BLaER1 (cell line): ENCODE measurements around the gene ASCC1.

Source experiments
- H3K27ac ChIP-seq: shearing (Covaris generic); formaldehyde crosslinking; 2 replicates; pipeline ENCODE4 v1.8.1; 2022
- H3K27me3 ChIP-seq: shearing (Covaris generic); formaldehyde crosslinking; 2 replicates; pipeline ENCODE4 v1.8.1; 2022
- H3K36me3 ChIP-seq: shearing (Covaris generic); formaldehyde crosslinking; 2 replicates; pipeline ENCODE4 v1.8.1; 2022
- H3K4me1 ChIP-seq: shearing (Covaris generic); formaldehyde crosslinking; 2 replicates; pipeline ENCODE4 v1.8.1; 2022
- H3K4me2 ChIP-seq: shearing (Covaris generic); formaldehyde crosslinking; 2 replicates; pipeline ENCODE4 v1.8.1; 2022
- H3K4me3 ChIP-seq: shearing (Covaris generic); formaldehyde crosslinking; 2 replicates; pipeline ENCODE4 v1.8.1; 2022
- H3K9ac ChIP-seq: shearing (Covaris generic); formaldehyde crosslinking; 2 replicates; pipeline ENCODE4 v1.8.1; 2022
- H3K9me3 ChIP-seq: shearing (Covaris generic); formaldehyde crosslinking; 2 replicates; pipeline ENCODE4 v1.8.1; 2022
- H4K20me1 ChIP-seq: shearing (Covaris generic); formaldehyde crosslinking; 2 replicates; pipeline ENCODE4 v1.8.1; 2022
- Cebpa-rat ChIP-seq: shearing (Covaris generic); IDR thresholded peaks from 2 replicates; pipeline ENCODE4 v1.8.1; 2022

The ASCC1 gene

DNA sequence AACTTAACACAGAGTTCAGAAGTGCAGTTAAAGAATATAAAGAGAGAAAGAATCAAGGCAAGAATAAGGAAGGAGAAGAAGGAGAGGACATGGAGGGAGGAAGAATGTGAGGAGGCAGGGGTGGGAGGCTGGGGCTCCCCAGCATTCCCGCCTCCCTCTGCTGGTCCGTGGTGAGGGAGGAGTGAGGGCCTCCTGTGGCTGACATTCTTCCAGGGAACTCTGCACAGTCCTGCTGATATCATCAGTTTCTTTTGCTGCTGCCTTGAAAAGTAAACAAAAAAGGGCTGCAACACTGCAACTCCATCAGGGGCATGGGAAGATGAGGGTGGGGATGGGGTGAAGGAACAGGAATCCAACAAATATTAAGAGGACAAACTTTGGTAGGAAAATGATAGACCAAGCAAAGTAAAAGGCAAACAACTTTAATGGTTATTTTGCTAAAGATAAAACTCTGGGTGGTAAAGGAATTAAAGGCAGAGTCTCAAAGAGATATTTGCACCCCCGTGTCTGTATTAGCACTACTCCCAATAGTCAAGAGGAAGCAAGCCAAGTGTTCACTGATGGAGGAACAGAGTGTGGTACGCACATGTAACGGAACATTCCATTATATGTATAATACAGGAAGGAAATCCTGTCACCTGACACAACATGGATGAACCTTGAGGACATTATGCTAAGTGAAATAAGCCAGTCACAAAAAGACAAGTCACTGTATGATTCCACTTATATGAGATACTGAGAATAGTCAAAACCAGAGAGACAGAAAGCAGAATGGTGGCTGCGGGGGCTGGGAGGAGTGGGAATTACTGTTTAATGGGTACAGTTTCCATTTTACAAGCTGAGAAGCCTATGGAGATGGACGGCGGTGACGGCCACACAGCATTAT lies 119.7 kb downstream of the ASCC1 start:
- 0 out of 2 replicates have a peak, but pooled peaks cover under 1% of the 10 kb centered on the region for H3K27me3 ChIP-seq
- H3K27ac ChIP-seq = no peak overlapping the region
- no peaks in the 10 kb centered on the region for H4K20me1 ChIP-seq
- H3K4me2 ChIP-seq = no peak overlapping the region
- H3K4me3 ChIP-seq = no peak overlapping the region
- no peak overlapping the region for H3K9ac ChIP-seq
- no peak for TF ChIP-seq Cebpa-rat
- H3K4me1 ChIP-seq = no peaks in the 10 kb centered on the region
- peaks cover 50% of the 10 kb centered on the region for H3K36me3 ChIP-seq
- no peaks in the 10 kb centered on the region for H3K9me3 ChIP-seq

DNA sequence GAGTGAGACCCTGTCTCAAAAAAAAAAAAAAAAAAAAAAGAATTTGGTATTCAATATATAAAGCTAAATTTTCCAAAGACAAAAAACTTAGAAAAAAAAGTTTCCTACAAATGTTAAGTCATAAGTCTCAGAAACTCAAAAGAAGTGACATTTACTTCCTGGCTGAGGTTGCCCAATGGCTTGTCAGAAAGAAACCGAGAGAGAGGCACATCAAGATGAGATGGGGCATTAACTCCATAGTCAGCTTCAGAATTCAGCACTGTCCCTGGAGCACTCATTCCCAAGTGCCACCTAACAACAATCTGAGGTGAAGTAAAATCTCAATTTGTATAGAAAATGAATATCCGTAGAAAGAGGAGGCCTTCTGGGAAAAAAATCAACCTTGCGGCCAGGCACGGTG lies 120.9 kb downstream of the ASCC1 start:
- no peaks in the 10 kb centered on the region for H4K20me1 ChIP-seq
- no peak overlapping the region for H3K4me2 ChIP-seq
- no peaks in the 10 kb centered on the region for H3K9me3 ChIP-seq
- TF ChIP-seq Cebpa-rat = no peak
- H3K27me3 ChIP-seq = peaks cover 12% of the 10 kb centered on the region
- peaks cover 39% of the 10 kb centered on the region for H3K36me3 ChIP-seq
- H3K4me3 ChIP-seq = no peak overlapping the region
- no peak overlapping the region for H3K27ac ChIP-seq
- H3K4me1 ChIP-seq = no peaks in the 10 kb centered on the region
- no peak overlapping the region for H3K9ac ChIP-seq

GRCh38 chr10:72094574-72094973 lies 121.5 kb downstream of the ASCC1 start:
- H3K4me1 ChIP-seq = no peaks in the 10 kb centered on the region
- H3K4me2 ChIP-seq = no peak overlapping the region
- no peak for TF ChIP-seq Cebpa-rat
- no peak overlapping the region for H3K4me3 ChIP-seq
- peaks cover 34% of the 10 kb centered on the region for H3K36me3 ChIP-seq
- H3K9me3 ChIP-seq = no peaks in the 10 kb centered on the region
- H3K9ac ChIP-seq = no peak overlapping the region
- H3K27ac ChIP-seq = no peak overlapping the region
- H3K27me3 ChIP-seq = peaks cover 18% of the 10 kb centered on the region
- H4K20me1 ChIP-seq = no peaks in the 10 kb centered on the region

- Histone ChIP-seq H3K36me3 (peaks cover 24% of the 10 kb centered on the region), H3K4me1 (peaks cover 6% of the 10 kb centered on the region), H3K9me3 (no peaks in the 10 kb centered on the region), H3K9ac (no peak overlapping the region), H3K4me3 (no peak overlapping the region), H3K27ac (no peak overlapping the region), H3K4me2 (no peak overlapping the region), H3K27me3 (peaks cover 29% of the 10 kb centered on the region), H4K20me1 (peaks cover 7% of the 10 kb centered on the region)
- TF ChIP-seq Cebpa-rat = no peak
Measured at GRCh38 chr10:72093450-72093849, 122.6 kb downstream of the ASCC1 start.

- Histone ChIP-seq H3K4me3 (no peak overlapping the region), H3K27ac (no peak overlapping the region), H3K4me1 (peaks cover 10% of the 10 kb centered on the region), H3K9ac (no peak overlapping the region), H3K4me2 (no peak overlapping the region), H4K20me1 (peaks cover 12% of the 10 kb centered on the region), H3K9me3 (no peaks in the 10 kb centered on the region), H3K27me3 (peaks cover 34% of the 10 kb centered on the region), H3K36me3 (peaks cover 21% of the 10 kb centered on the region)
- TF ChIP-seq Cebpa-rat = no peak
Measured at GRCh38 chr10:72092987-72093386, 123.1 kb downstream of the ASCC1 start.

- H3K27me3 ChIP-seq = peaks cover 40% of the 10 kb centered on the region
- H3K9ac ChIP-seq = no peak overlapping the region
- H3K4me1 ChIP-seq = peaks cover 17% of the 10 kb centered on the region
- H3K4me2 ChIP-seq = no peak overlapping the region
- no peak overlapping the region for H3K27ac ChIP-seq
- no peak for TF ChIP-seq Cebpa-rat
- peaks cover 18% of the 10 kb centered on the region for H4K20me1 ChIP-seq
- no peaks in the 10 kb centered on the region for H3K9me3 ChIP-seq
- peaks cover 17% of the 10 kb centered on the region for H3K36me3 ChIP-seq
- H3K4me3 ChIP-seq = no peak overlapping the region
Measured at GRCh38 chr10:72092171-72092924, 123.7 kb downstream of the ASCC1 start.

DNA sequence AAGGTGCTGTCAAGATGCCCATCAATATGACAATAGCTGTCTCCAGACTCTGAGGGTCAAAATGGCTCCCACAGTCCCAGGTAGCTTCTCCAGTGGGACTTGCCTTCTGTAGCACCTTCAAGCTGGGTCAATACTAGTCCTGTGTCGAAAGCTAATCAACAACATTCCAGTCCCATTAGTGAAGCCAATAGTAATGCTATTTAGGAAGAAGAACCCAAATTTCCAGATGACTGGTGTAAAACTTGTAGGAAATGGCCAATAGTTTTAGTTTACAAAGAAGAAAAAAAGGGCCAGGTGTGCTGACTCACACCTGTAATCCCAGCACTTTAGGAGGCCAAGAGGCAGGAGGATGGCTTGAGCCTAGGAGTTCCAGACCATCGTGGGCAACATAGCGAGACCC lies 125.8 kb downstream of the ASCC1 start:
- Histone ChIP-seq H3K27ac (no peak overlapping the region), H3K27me3 (peaks cover 61% of the 10 kb centered on the region)

GRCh38 chr10:72089618-72090017 lies 126.5 kb downstream of the ASCC1 start:
- no peak for TF ChIP-seq Cebpa-rat
- H3K9me3 ChIP-seq = no peaks in the 10 kb centered on the region
- no peak overlapping the region for H3K27ac ChIP-seq
- H3K27me3 ChIP-seq = peaks cover 68% of the 10 kb centered on the region
- H3K4me2 ChIP-seq = no peak overlapping the region
- no peak overlapping the region for H3K4me3 ChIP-seq
- H4K20me1 ChIP-seq = peaks cover 37% of the 10 kb centered on the region
- no peaks in the 10 kb centered on the region for H3K36me3 ChIP-seq
- H3K9ac ChIP-seq = no peak overlapping the region
- H3K4me1 ChIP-seq = peaks cover 24% of the 10 kb centered on the region

More for the DNA sequence above, 125.8 kb downstream of the ASCC1 start:
- no peaks in the 10 kb centered on the region for H3K9me3 ChIP-seq
- H3K4me1 ChIP-seq = peaks cover 24% of the 10 kb centered on the region
- TF ChIP-seq Cebpa-rat = no peak
- H4K20me1 ChIP-seq = peaks cover 35% of the 10 kb centered on the region
- H3K36me3 ChIP-seq = no peaks in the 10 kb centered on the region
- H3K4me3 ChIP-seq = no peak overlapping the region
- H3K4me2 ChIP-seq = no peak overlapping the region
- no peak overlapping the region for H3K9ac ChIP-seq

GRCh38 chr10:72088889-72089575 lies 127.0 kb downstream of the ASCC1 start:
- H4K20me1 ChIP-seq = peaks cover 37% of the 10 kb centered on the region
- no peak overlapping the region for H3K9ac ChIP-seq
- peak overlapping the region; percentile 74; the same call in 1 of the 2 replicates for H3K4me2 ChIP-seq
- H3K9me3 ChIP-seq = no peaks in the 10 kb centered on the region
- H3K4me3 ChIP-seq = no peak overlapping the region
- peaks cover 24% of the 10 kb centered on the region for H3K4me1 ChIP-seq
- H3K36me3 ChIP-seq = no peaks in the 10 kb centered on the region
- peak; percentile 92 for TF ChIP-seq Cebpa-rat
- H3K27me3 ChIP-seq = peaks cover 73% of the 10 kb centered on the region
- no peak overlapping the region for H3K27ac ChIP-seq
